ENCODE results near the gene IQGAP2. TPM values are rescaled to one million over a fixed set of nuclear protein-coding genes. Genes with fewer than 3 reads are reported as not detected.

The IQGAP2 gene
- total RNA-seq, 4 donors from 2014 or later, result 3.5 to 18.5 (median 13.7) TPM

GRCh38 chr5:76641514-76642120, 238.5 kb downstream of the IQGAP2 start:
- peak; percentile 51 to 85 for DNase-seq (ENCODE audit: low spot score in 2 of 2)
- intact Hi-C loops (cut with DNase I; ENCODE audit: low total_unique reads), result no loop called here
- no peak for TF ChIP-seq CTCF (IDR thresholded peaks at IDR 0.05)
- no peak for TF ChIP-seq POLR2A (IDR thresholded peaks at IDR 0.05)
- H3K4me3 ChIP-seq (ENCODE audit: low read depth, poor library complexity, severe bottlenecking), result no peak overlapping the region
- WGBS, 2 donors, result 4 to 13% methylated on average over 1 of the region's 1 CpG

GRCh38 chr5:76642390-76643040, 239.4 kb downstream of the IQGAP2 start:
- no peak overlapping the region for H3K4me3 ChIP-seq (ENCODE audit: low read depth, poor library complexity, severe bottlenecking)
- 90 to 92% methylated on average over 6 of the region's 6 CpGs for WGBS, 2 donors
- TF ChIP-seq CTCF (IDR thresholded peaks at IDR 0.05) (no peak), POLR2A (IDR thresholded peaks at IDR 0.05) (no peak)
- no peak for DNase-seq (ENCODE audit: low spot score in 2 of 2)
- intact Hi-C loops (cut with DNase I; ENCODE audit: low total_unique reads), result no loop called here

GRCh38 chr5:76643371-76643770, 240.3 kb downstream of the IQGAP2 start:
- DNase-seq (ENCODE audit: low spot score in 2 of 2), result no peak
- H3K4me3 ChIP-seq (ENCODE audit: low read depth, poor library complexity, severe bottlenecking), result no peak overlapping the region
- intact Hi-C loops (cut with DNase I; ENCODE audit: low total_unique reads), result no loop called here
- TF ChIP-seq POLR2A (IDR thresholded peaks at IDR 0.05) (no peak), CTCF (IDR thresholded peaks at IDR 0.05) (no peak)

- WGBS, 2 donors, result 95 to 100% methylated on average over 2 of the region's 2 CpGs
- intact Hi-C loops (cut with DNase I; ENCODE audit: low total_unique reads), result no loop called here
- DNase-seq (ENCODE audit: low spot score in 2 of 2), result no peak
These were observed 246.1 kb downstream of the IQGAP2 start for GRCh38 chr5:76649140-76649539.

GRCh38 chr5:76652809-76653414, 249.8 kb downstream of the IQGAP2 start:
- TF ChIP-seq CTCF (IDR thresholded peaks at IDR 0.05) (no peak), POLR2A (IDR thresholded peaks at IDR 0.05) (no peak)
- no peak overlapping the region for H3K4me3 ChIP-seq (ENCODE audit: low read depth, poor library complexity, severe bottlenecking)
- DNase-seq (ENCODE audit: low spot score in 2 of 2), result no peak
- intact Hi-C loops (cut with DNase I; ENCODE audit: low total_unique reads), result no loop called here
- 83 to 87% methylated on average over 3 of the region's 3 CpGs for WGBS, 2 donors

More at GRCh38 chr5:76649140-76649539, 246.1 kb downstream of the IQGAP2 start:
- TF ChIP-seq CTCF (IDR thresholded peaks at IDR 0.05), result no peak
- no peak for TF ChIP-seq POLR2A (IDR thresholded peaks at IDR 0.05)
- no peak overlapping the region for H3K4me3 ChIP-seq (ENCODE audit: low read depth, poor library complexity, severe bottlenecking)
